Panc1 (cell line): ENCODE measurements around the gene PLCB1. TPM values are rescaled to one million over a fixed set of nuclear protein-coding genes. Genes with fewer than 3 reads are reported as not detected.

ENCODE experiments used
- ATAC-seq: fragments of 200-7000 bp; cut with Tn5 transposase; 2 replicates; pipeline ENCODE4 v1.9.1; 2020; ENCODE audit warnings: mild to moderate bottlenecking, moderate library complexity
- BruUV-seq: library from RNA; stranded (reverse); fragments of 400-500 nt; replicated peaks from 2 replicates; lab custom pipeline; 2021; lab: Mats Ljungman, UMichigan
- CTCF ChIA-PET: fragments of 300-600 bp; sonication (Branson Sonifier 250); formaldehyde crosslinking; loops from one replicate; lab custom pipeline; 2022; ENCODE audit warnings: antibody characterized with exemption; lab: Charles Lee
- POLR2A ChIA-PET: fragments of 300-600 bp; sonication (Branson Sonifier 250); formaldehyde crosslinking; loops from one replicate; lab custom pipeline; 2022; ENCODE audit warnings: antibody characterized with exemption; lab: Charles Lee
- DNase-seq: peaks from one replicate; pipeline ENCODE4 v3.0.0-alpha.2; 2010; ENCODE audit warnings: low read depth, low spot score
- H3K27ac ChIP-seq: 2 replicates; pipeline ENCODE4 v1.5.1; 2011; ENCODE audit warnings: mild to moderate bottlenecking, low read length, inconsistent platforms
- H3K27me3 ChIP-seq: fragments of 200-500 bp; sonication (Bioruptor generic); 2 replicates; pipeline ENCODE4 v1.6.0; 2014; ENCODE audit warnings: low read length, inconsistent platforms; ENCODE audit not compliant: control insufficient read depth, insufficient read depth
- H3K36me3 ChIP-seq: fragments of 200-500 bp; sonication (Bioruptor generic); 2 replicates; pipeline ENCODE4 v1.5.1; 2014; ENCODE audit warnings: inconsistent platforms, mild to moderate bottlenecking, low read length, moderate library complexity; ENCODE audit not compliant: control insufficient read depth, insufficient read depth
- H3K4me1 ChIP-seq: 2 replicates; pipeline ENCODE4 v1.5.1; 2011; ENCODE audit warnings: inconsistent platforms, mild to moderate bottlenecking, low read length, moderate library complexity; ENCODE audit not compliant: control insufficient read depth, insufficient read depth
- H3K4me3 ChIP-seq, 2 experiments: 2 replicates each; pipeline ENCODE4 v1.5.1; 2011 to 2012; ENCODE audit warnings: low read depth in 2 of 2, low read length in 2 of 2, mild to moderate bottlenecking in 2 of 2, inconsistent platforms in 1 of 2, moderate library complexity in 1 of 2
- H3K9me3 ChIP-seq: fragments of 200-500 bp; sonication (Bioruptor generic); 2 replicates; pipeline ENCODE4 v1.5.1; 2014; ENCODE audit warnings: low read depth, mild to moderate bottlenecking, inconsistent platforms, low read length, moderate library complexity; ENCODE audit not compliant: control insufficient read depth, insufficient read depth
- CTCF ChIP-seq: fragments of 450-650 bp; IDR thresholded peaks from 2 replicates; pipeline ENCODE4 v1.5.1; 2017; ENCODE audit warnings: mild to moderate bottlenecking
- POLR2AphosphoS5 ChIP-seq: IDR thresholded peaks from 2 replicates; pipeline ENCODE4 v1.6.1; 2012; ENCODE audit warnings: mild to moderate bottlenecking, low read depth, low read length, moderate library complexity
- SIN3A ChIP-seq: IDR thresholded peaks from 2 replicates; pipeline ENCODE4 v1.6.1; 2012; ENCODE audit warnings: low read depth, mild to moderate bottlenecking, low read length, moderate library complexity, borderline replicate concordance; ENCODE audit not compliant: insufficient read depth
- TCF7L2 ChIP-seq: IDR thresholded peaks from 2 replicates; pipeline ENCODE4 v1.6.1; 2011; ENCODE audit warnings: mild to moderate bottlenecking, low read depth, low read length, inconsistent platforms
- in situ Hi-C: cut with HindIII; loops from 2 replicates; pipeline ENCODE4 v1.10.0; 2016; ENCODE audit warnings: low sequenced_read_pairs, low pct_unique_long_range_greater_than_20kb
- intact Hi-C: fragments of 100-400 bp; cut with micrococcal nuclease; formaldehyde crosslinking; loops from one replicate; pipeline ENCODE4 v1.10.0; 2022; ENCODE audit not compliant: unreplicated experiment
- total RNA-seq: library from RNA; stranded (reverse); gene quantifications from one replicate; pipeline ENCODE4 v1.2.1, GENCODE V29; 2021; ENCODE audit not compliant: unreplicated experiment
- TF ChIP-seq, protein P1 (sequence below), 2 experiments: IDR thresholded peaks; 2 replicates each; pipeline ENCODE4 v1.6.1; 2011 to 2012; ENCODE audit warnings: low read depth in 2 of 2, control low read depth in 1 of 2, low read length in 1 of 2, mild to moderate bottlenecking in 1 of 2, moderate library complexity in 1 of 2; ENCODE audit not compliant: insufficient read depth in 1 of 2

PLCB1 gene
- total RNA-seq, 1 experiment from 2014 or later: 0.59 TPM

- H3K9me3 ChIP-seq: no peaks in the 10 kb centered on the region
- BruUV-seq: no TSS peak
- no peak overlapping the region for H3K27ac ChIP-seq
- POLR2A ChIA-PET: no interaction called here
- DNase-seq: no peak
- H3K36me3 ChIP-seq: no peaks in the 10 kb centered on the region
- H3K27me3 ChIP-seq: no peaks in the 10 kb centered on the region
- CTCF ChIA-PET: no interaction called here
- H3K4me1 ChIP-seq: no peaks in the 10 kb centered on the region
- ATAC-seq: no peak
- in situ Hi-C loops (no loop called here), intact Hi-C loops (no loop called here)
- H3K4me3 ChIP-seq: no peak overlapping the region
- TF ChIP-seq SIN3A: no peak
- TF ChIP-seq TCF7L2: no peak
- no peak for TF ChIP-seq POLR2AphosphoS5
- TF ChIP-seq, protein P1, sequence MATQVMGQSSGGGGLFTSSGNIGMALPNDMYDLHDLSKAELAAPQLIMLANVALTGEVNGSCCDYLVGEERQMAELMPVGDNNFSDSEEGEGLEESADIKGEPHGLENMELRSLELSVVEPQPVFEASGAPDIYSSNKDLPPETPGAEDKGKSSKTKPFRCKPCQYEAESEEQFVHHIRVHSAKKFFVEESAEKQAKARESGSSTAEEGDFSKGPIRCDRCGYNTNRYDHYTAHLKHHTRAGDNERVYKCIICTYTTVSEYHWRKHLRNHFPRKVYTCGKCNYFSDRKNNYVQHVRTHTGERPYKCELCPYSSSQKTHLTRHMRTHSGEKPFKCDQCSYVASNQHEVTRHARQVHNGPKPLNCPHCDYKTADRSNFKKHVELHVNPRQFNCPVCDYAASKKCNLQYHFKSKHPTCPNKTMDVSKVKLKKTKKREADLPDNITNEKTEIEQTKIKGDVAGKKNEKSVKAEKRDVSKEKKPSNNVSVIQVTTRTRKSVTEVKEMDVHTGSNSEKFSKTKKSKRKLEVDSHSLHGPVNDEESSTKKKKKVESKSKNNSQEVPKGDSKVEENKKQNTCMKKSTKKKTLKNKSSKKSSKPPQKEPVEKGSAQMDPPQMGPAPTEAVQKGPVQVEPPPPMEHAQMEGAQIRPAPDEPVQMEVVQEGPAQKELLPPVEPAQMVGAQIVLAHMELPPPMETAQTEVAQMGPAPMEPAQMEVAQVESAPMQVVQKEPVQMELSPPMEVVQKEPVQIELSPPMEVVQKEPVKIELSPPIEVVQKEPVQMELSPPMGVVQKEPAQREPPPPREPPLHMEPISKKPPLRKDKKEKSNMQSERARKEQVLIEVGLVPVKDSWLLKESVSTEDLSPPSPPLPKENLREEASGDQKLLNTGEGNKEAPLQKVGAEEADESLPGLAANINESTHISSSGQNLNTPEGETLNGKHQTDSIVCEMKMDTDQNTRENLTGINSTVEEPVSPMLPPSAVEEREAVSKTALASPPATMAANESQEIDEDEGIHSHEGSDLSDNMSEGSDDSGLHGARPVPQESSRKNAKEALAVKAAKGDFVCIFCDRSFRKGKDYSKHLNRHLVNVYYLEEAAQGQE (IDR thresholded peaks at IDR 0.05; ENCODE audit: insufficient read depth in 1 of 2, low read depth in 2 of 2, low read length in 1 of 2): no peak
- no peak for TF ChIP-seq CTCF
Measured at GRCh38 chr20:8837396-8837795, 705.3 kb downstream of the PLCB1 start.

DNA sequence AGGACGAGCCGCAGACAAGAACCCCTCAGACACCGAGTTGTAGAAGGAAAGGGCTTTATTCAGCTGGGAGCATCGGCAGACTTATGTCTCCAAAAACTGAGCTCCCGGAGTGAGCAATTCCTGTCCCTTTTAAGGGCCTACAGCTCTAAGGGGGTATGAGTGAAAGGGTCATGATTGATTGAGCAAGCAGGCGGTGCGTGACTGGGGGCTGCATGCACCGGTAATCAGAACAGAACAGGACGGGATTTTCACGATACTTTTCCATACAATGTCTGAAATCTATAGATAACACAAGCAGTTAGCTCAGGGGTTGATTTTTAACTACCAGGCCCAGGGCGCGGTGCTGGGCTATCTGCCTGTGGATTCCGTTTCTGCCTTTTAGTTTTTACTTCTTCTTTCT is 710.5 kb downstream of the PLCB1 start:
- no peaks in the 10 kb centered on the region for H3K9me3 ChIP-seq
- H3K4me1 ChIP-seq: no peaks in the 10 kb centered on the region
- BruUV-seq: no TSS peak
- ATAC-seq (no peak), DNase-seq (no peak)
- ChIA-PET POLR2A (no interaction called here), CTCF (no interaction called here)
- no peaks in the 10 kb centered on the region for H3K36me3 ChIP-seq
- no peaks in the 10 kb centered on the region for H3K27me3 ChIP-seq
- in situ Hi-C loops: no loop called here
- TF ChIP-seq CTCF: no peak
- TF ChIP-seq, protein P1 (IDR thresholded peaks at IDR 0.05; ENCODE audit: insufficient read depth in 1 of 2, low read depth in 2 of 2, low read length in 1 of 2): no peak
- no peak for TF ChIP-seq SIN3A
- no peak for TF ChIP-seq POLR2AphosphoS5
- TF ChIP-seq TCF7L2: no peak
- intact Hi-C loops: no loop called here
- no peak overlapping the region for H3K4me3 ChIP-seq
- no peak overlapping the region for H3K27ac ChIP-seq
